Panc1 (cell line): ENCODE data around the gene RTN4IP1. TPM values are rescaled to one million over a fixed set of nuclear protein-coding genes. Genes with fewer than 3 reads are reported as not detected.

Experiments used
- ATAC-seq: fragments of 200-7000 bp; cut with Tn5 transposase; 2 replicates; pipeline ENCODE4 v1.9.1; 2020; ENCODE audit warnings: mild to moderate bottlenecking, moderate library complexity
- Bru-seq: library from RNA; stranded (reverse); fragments of 400-500 nt; gene quantifications from one replicate; lab custom pipeline; 2021; lab: Mats Ljungman, UMichigan
- BruChase-seq, 2 experiments: library from RNA; stranded (reverse); fragments of 400-500 nt; gene quantifications; one replicate each; lab custom pipeline; 2021; lab: Mats Ljungman, UMichigan
- BruUV-seq: library from RNA; stranded (reverse); fragments of 400-500 nt; replicated peaks from 2 replicates; lab custom pipeline; 2021; lab: Mats Ljungman, UMichigan
- CTCF ChIA-PET: fragments of 300-600 bp; sonication (Branson Sonifier 250); formaldehyde crosslinking; loops from one replicate; lab custom pipeline; 2022; ENCODE audit warnings: antibody characterized with exemption; lab: Charles Lee
- POLR2A ChIA-PET: fragments of 300-600 bp; sonication (Branson Sonifier 250); formaldehyde crosslinking; loops from one replicate; lab custom pipeline; 2022; ENCODE audit warnings: antibody characterized with exemption; lab: Charles Lee
- DNase-seq: peaks from one replicate; pipeline ENCODE4 v3.0.0-alpha.2; 2010; ENCODE audit warnings: low read depth, low spot score
- H3K27ac ChIP-seq: 2 replicates; pipeline ENCODE4 v1.5.1; 2011; ENCODE audit warnings: mild to moderate bottlenecking, low read length, inconsistent platforms
- H3K27me3 ChIP-seq: fragments of 200-500 bp; sonication (Bioruptor generic); 2 replicates; pipeline ENCODE4 v1.6.0; 2014; ENCODE audit warnings: low read length, inconsistent platforms; ENCODE audit not compliant: control insufficient read depth, insufficient read depth
- H3K36me3 ChIP-seq: fragments of 200-500 bp; sonication (Bioruptor generic); 2 replicates; pipeline ENCODE4 v1.5.1; 2014; ENCODE audit warnings: inconsistent platforms, mild to moderate bottlenecking, low read length, moderate library complexity; ENCODE audit not compliant: control insufficient read depth, insufficient read depth
- H3K4me1 ChIP-seq: 2 replicates; pipeline ENCODE4 v1.5.1; 2011; ENCODE audit warnings: inconsistent platforms, mild to moderate bottlenecking, low read length, moderate library complexity; ENCODE audit not compliant: control insufficient read depth, insufficient read depth
- H3K4me3 ChIP-seq, 2 experiments: 2 replicates each; pipeline ENCODE4 v1.5.1; 2011 to 2012; ENCODE audit warnings: low read depth in 2 of 2, low read length in 2 of 2, mild to moderate bottlenecking in 2 of 2, inconsistent platforms in 1 of 2, moderate library complexity in 1 of 2
- H3K9me3 ChIP-seq: fragments of 200-500 bp; sonication (Bioruptor generic); 2 replicates; pipeline ENCODE4 v1.5.1; 2014; ENCODE audit warnings: low read depth, mild to moderate bottlenecking, inconsistent platforms, low read length, moderate library complexity; ENCODE audit not compliant: control insufficient read depth, insufficient read depth
- CTCF ChIP-seq: fragments of 450-650 bp; IDR thresholded peaks from 2 replicates; pipeline ENCODE4 v1.5.1; 2017; ENCODE audit warnings: mild to moderate bottlenecking
- POLR2AphosphoS5 ChIP-seq: IDR thresholded peaks from 2 replicates; pipeline ENCODE4 v1.6.1; 2012; ENCODE audit warnings: mild to moderate bottlenecking, low read depth, low read length, moderate library complexity
- REST ChIP-seq, 2 experiments: IDR thresholded peaks; 2 replicates each; pipeline ENCODE4 v1.6.1; 2011 to 2012; ENCODE audit warnings: low read depth in 2 of 2, control low read depth in 1 of 2, low read length in 1 of 2, mild to moderate bottlenecking in 1 of 2, moderate library complexity in 1 of 2; ENCODE audit not compliant: insufficient read depth in 1 of 2
- SIN3A ChIP-seq: IDR thresholded peaks from 2 replicates; pipeline ENCODE4 v1.6.1; 2012; ENCODE audit warnings: low read depth, mild to moderate bottlenecking, low read length, moderate library complexity, borderline replicate concordance; ENCODE audit not compliant: insufficient read depth
- TCF7L2 ChIP-seq: IDR thresholded peaks from 2 replicates; pipeline ENCODE4 v1.6.1; 2011; ENCODE audit warnings: mild to moderate bottlenecking, low read depth, low read length, inconsistent platforms
- in situ Hi-C: cut with HindIII; loops from 2 replicates; pipeline ENCODE4 v1.10.0; 2016; ENCODE audit warnings: low sequenced_read_pairs, low pct_unique_long_range_greater_than_20kb
- intact Hi-C: fragments of 100-400 bp; cut with micrococcal nuclease; formaldehyde crosslinking; loops from one replicate; pipeline ENCODE4 v1.10.0; 2022; ENCODE audit not compliant: unreplicated experiment
- long read RNA-seq: library from polyadenylated mRNA; unstranded; transcript quantifications from one replicate; pipeline ENCODE4 v2.0.0, GENCODE V29; 2021; ENCODE audit not compliant: unreplicated experiment
- polyA plus RNA-seq: library from polyadenylated mRNA; unstranded; fragments of >200 nt; gene quantifications from one replicate; pipeline ENCODE4 v1.2.1, GENCODE V29; 2012; ENCODE audit warnings: missing spikeins; ENCODE audit not compliant: insufficient read length
- total RNA-seq: library from RNA; stranded (reverse); gene quantifications from one replicate; pipeline ENCODE4 v1.2.1, GENCODE V29; 2021; ENCODE audit not compliant: unreplicated experiment

RTN4IP1 gene, protein sequence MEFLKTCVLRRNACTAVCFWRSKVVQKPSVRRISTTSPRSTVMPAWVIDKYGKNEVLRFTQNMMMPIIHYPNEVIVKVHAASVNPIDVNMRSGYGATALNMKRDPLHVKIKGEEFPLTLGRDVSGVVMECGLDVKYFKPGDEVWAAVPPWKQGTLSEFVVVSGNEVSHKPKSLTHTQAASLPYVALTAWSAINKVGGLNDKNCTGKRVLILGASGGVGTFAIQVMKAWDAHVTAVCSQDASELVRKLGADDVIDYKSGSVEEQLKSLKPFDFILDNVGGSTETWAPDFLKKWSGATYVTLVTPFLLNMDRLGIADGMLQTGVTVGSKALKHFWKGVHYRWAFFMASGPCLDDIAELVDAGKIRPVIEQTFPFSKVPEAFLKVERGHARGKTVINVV
- total RNA-seq, result 9.4 TPM
- polyA plus RNA-seq, result 7.3 TPM
- percentile 59 among the genes with signal in this experiment for Bru-seq, nascent RNA
- percentile 56 among the genes with signal in this experiment for BruChase-seq, experiment 1, labeled RNA remaining after a 2-hour chase
- percentile 55 among the genes with signal in this experiment for BruChase-seq, experiment 2, labeled RNA remaining after a 6-hour chase
- long read RNA-seq, transcript RTN4IP1-201 (9 exons, 1,682 nt), result major isoform, 16 of 16 reads
- long read RNA-seq, partial matches to known transcripts, result 0 of 16 reads
- long read RNA-seq, other reads (novel, unspliced or antisense), result 0 of 16 reads

DNA sequence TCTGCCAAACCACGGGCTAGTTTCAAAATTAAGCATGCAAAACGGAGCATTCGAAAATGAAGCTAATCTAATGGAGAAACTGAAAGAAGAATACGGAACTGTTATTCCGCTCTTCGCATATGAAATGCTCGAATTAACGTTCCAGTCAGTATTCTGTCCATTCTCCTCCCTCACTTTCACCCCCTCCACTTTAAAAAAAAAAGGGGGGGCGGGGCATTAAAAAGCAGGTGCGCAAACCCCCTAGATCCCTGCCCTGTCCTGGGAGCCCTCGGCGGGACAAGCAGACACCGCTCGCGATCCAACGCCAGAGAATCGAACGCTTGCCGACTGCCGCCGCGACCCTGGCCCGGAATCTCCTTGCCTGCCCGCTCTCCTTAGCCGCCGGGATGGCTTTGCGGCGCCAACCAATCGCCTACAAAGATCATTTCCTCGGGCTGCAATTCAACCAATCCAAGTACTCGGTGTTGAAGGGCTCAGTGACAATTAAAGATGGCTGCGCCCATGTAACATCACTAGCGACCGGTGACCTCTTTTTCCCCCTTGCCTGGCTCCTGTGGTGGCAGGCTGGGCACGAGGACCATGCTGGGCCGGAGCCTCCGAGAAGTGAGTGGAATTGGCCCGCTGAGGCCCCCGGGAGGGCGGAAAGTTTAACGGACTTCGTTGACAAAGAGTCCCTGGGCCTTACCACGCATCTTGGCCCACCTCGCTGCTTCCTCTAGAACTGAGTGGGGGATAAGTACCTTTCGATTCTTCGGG, at the start of gene RTN4IP1, which contains the start of gene QRSL1:
Gene RTN4IP1, minus strand, starts transcription at position 396 of the 756 bp plus-strand sequence. CDS start 477 bp downstream, outside the sequence.
Gene QRSL1, plus strand, starts transcription at position 476 of the 756 bp plus-strand sequence. Its CDS starts 104 bp downstream, at position 580.
- no peaks in the 10 kb centered on the region for H3K9me3 ChIP-seq
- BruUV-seq, result no TSS peak
- in situ Hi-C loops (no loop called here), intact Hi-C loops (no loop called here)
- TF ChIP-seq TCF7L2 (0 out of 2 replicates have a peak, but pooled peaks have one; percentile 24), POLR2AphosphoS5 (peak; percentile 83), CTCF (no peak), REST (IDR thresholded peaks at IDR 0.05; ENCODE audit: insufficient read depth in 1 of 2, low read depth in 2 of 2, low read length in 1 of 2) (no peak), SIN3A (peak; percentile 80; the same call in 1 of the 2 replicates)
- H3K27me3 ChIP-seq, result no peaks in the 10 kb centered on the region
- ATAC-seq, result peak; percentile 99
- H3K4me3 ChIP-seq, result peak within 1 kb of the TSS; percentile 86 to 88
- H3K4me1 ChIP-seq, result peaks cover 25% of the 10 kb centered on the region
- POLR2A ChIA-PET, result no interaction called here
- peak within 1 kb of the TSS; percentile 97 for H3K27ac ChIP-seq
- H3K36me3 ChIP-seq, result no peaks in the 10 kb centered on the region; the same call in 1 of the 2 replicates
- CTCF ChIA-PET, result no interaction called here
- DNase-seq, result peak; percentile 91

DNA sequence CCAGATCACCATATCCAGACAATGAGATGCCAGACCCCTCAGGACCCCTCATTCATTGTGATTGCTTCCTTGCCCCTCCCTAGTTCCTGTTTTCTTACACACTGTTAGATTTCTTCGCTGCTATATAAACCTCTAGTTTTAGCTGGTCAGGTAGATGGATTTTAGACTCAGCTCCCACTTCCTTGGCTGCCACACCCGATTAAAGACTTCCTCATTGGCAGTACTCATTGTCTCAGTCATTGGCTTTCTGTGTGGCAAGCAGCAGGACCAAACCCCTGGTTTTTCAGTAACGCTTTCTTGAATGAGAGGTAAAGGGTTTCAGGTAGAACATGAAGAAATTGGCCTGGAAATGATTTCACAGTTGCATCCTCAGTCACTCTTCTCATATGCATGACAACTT, 48.0 kb upstream of the RTN4IP1 start:
- H3K36me3 ChIP-seq, result no peaks in the 10 kb centered on the region
- ChIA-PET CTCF (no interaction called here), POLR2A (no interaction called here)
- in situ Hi-C loops, result no loop called here
- TF ChIP-seq REST (IDR thresholded peaks at IDR 0.05; ENCODE audit: insufficient read depth in 1 of 2, low read depth in 2 of 2, low read length in 1 of 2) (no peak), POLR2AphosphoS5 (no peak), SIN3A (no peak), TCF7L2 (no peak), CTCF (no peak)
- H3K27me3 ChIP-seq, result no peaks in the 10 kb centered on the region
- no peak overlapping the region for H3K27ac ChIP-seq
- no TSS peak for BruUV-seq
- intact Hi-C loops, result loop anchor here (10.0 kb wide), 1 partner anchor 438 kb away; the partner anchor contains the start of gene BEND3
- no peak overlapping the region for H3K4me3 ChIP-seq
- no peaks in the 10 kb centered on the region for H3K9me3 ChIP-seq
- DNase-seq (no peak), ATAC-seq (no peak)
- no peaks in the 10 kb centered on the region for H3K4me1 ChIP-seq
